DMS153 (cell line): Measurements from ENCODE around the gene XRCC2.
"Not testable (repeated sequence)": the region's sequence is repeated elsewhere in the genome, so short reads cannot be mapped to it uniquely, and the experiment has no call there.

Experiments
- DNase-seq: peaks from one replicate; lab custom pipeline; 2025; lab: John Stamatoyannopoulos, UW

Gene XRCC2

DNA sequence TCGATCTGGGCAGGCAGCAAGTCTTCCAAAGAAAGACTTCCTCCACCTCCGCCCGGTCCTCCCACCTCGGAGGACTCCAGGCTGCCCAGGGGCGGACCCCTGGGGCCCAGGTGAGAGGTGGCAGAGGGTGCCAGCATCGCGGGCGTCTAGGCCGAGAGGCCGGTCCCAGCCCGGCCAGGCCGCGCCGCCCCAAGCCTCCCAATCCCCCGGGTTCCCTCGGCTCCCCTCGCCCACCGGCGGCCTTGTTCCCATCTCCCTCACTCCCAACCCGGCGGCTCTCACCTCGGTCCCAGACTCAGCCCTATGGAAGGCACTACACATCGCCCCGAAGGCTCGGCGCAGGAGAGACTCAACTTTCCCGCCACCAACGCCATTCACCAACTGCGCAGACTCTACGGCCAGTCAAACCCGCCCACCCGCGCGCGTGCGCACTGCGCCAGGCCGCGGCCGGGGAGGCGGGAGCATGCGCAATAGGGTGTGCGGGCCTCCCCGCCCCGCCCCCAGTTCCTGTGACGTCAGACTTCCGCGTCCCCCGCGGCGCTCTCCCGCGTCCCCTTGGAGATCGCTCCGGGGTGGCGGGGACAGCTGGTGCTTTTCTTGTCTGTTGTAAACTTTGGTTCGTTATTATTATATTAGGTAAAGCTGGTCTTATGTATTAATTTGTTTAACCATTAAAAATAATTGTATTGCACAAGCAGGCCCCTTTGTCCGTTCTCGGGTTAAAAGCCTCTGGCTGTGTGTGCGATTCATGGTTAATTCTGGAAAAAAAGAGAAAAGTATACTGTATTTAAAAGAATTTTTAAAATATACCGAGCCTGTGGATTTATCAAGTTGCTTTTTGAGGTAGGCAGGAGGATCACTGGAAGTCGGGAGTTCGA is at the start of gene XRCC2:
Gene XRCC2, minus strand, starts transcription at position 383 of the 878 bp plus-strand sequence. Its CDS starts 62 bp downstream, at position 321.
- DNase-seq: peak; percentile 84

DNA sequence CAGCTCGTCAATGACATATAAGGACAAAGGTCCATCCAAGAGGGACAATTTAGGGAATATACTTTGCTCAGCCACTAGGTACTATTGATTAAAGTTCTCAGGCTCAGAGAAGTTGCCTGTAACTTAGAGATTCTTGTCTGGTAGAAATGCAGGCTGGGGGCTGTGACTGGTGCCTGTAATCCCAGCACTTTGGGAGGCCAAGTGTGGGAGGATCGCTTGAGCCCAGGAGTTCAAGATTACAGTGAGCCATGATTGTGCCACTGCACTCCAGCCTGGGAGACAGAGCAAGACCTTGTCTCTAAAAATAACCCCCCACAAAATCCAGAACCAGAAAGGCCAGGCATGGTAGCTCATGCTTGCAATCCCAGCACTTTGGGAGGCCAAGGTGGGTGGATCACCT is 47.4 kb upstream of the XRCC2 start:
- DNase-seq: no peak

- DNase-seq: not testable (repeated sequence)
Measured at GRCh38 chr7:152712412-152713042, 36.6 kb upstream of the XRCC2 start.

DNA sequence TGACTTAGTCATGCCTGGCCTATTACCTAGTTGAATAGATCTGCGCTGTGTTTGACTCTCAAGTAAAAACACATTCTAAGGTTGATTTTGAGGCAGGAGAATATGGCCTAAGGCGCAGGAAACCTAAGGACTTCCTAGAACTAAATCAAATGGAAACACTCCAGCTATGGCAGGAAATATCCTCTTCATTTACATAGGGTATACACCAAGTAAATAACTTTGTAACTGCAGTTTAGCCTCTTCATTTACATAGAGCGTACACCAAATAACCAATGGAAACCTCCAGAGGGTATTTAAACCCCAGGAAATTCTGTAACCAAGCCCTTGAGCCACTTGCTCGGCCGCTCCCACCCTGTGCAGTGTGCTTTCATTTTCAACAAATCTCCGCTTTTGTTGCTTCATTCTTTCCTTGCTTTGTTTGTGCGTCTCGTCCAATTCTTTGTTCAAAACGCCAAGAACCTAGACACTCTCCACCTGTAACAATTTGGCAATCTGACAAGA is 35.6 kb upstream of the XRCC2 start:
- no peak for DNase-seq

- DNase-seq: no peak
Measured at GRCh38 chr7:152710153-152710442, 34.2 kb upstream of the XRCC2 start.

DNA sequence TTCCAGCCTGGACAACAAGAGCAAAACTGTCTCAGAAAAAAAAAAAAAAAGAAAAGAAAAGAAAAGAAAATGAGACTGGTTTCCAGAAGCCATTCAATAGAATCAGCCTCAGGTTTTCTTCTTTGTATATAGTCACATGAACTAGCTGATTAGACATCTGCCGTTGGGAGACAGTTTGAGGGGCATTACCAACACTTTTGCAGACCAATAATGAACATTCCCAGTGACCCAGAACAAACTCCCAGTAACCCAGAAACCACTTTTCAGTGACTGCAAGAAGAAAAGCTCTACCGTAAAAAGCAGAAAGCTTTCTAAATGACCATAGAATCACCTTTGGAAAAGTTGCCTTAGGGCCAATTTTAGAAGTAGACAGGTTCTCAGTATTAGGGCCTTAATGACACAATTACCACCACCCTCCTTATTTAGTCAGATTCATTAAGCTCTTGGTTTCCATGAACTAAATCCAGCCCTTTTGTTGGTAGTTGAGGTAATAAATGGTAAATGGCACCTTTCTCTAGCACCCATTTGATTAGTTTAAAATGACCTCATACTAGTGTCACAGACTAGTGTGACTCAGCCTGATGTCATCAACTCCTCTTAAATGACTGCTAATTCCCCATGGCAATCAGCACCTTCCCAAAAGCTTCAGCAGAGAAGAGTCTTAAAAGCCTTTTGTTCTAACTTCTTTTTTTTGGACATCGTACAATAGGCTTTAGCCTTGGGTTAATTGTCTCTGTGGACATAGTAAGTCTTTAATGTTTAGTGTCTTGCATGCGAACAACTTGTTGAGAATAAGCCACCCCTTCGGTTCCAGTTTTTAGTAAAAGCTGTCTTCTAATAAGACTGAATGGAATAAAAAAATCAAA is 33.6 kb upstream of the XRCC2 start:
- DNase-seq: no peak

- no peak for DNase-seq
Measured at GRCh38 chr7:152704796-152705384, 28.9 kb upstream of the XRCC2 start.

DNA sequence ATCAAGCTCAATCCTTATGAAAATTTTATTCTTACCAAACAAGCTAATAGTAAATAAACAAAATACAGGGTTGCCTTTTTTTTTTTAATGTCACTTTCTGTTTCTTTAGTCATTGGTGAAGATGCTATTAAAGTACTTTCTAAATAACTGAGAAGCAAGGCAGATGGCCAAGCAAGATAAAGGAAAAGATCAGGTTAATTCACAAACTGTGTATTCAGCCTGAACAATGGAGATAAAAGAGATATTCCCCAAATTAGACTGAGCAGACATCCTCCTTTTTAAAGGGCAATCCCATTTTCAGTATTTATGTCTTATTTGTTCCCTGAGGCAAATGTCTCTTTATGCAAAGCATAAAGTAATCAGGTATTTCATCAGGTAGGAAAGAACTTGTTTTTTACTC is 23.1 kb upstream of the XRCC2 start:
- DNase-seq: no peak

GRCh38 chr7:152697268-152697974 is 21.5 kb upstream of the XRCC2 start:
- DNase-seq: not testable (repeated sequence)

DNA sequence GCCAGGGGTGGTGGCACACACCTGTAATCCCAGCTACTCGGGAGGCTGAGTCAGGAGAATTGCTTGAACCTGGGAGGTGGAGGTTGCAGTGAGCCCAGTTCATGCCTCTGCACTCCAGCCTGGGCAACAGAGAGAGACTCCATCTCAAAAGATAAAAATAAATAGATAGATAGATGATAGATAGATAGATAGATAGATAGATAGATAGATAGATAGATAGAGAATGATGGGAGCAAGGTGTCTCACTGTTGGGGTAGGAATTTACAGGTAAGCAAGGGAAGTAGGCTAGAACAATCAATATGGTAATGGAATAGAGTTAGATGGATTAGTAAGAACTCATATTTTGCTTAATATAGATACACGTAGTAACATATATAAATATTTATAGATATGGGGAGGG is 16.3 kb upstream of the XRCC2 start:
- DNase-seq: not testable (repeated sequence)

DNA sequence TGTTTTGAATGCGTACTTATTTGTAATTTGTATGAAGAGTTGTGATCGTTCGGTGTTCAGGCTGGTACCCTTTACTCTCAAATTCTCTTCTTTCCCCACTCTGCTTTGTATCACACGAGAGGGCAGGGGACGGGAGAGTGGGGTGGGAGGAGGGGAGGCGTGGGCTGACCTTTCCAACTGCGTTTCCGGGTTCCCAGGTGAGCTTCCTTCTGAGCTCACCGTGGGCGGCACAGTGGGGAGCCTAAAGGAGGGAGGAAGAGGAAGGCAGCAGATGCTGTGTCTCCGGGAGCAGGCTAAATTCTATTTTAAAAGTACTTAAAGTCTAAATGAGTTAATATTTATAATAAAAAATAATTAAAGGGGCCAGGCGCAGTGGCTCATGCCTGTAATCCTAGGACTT is 7.4 kb upstream of the XRCC2 start:
- no peak for DNase-seq

DNA sequence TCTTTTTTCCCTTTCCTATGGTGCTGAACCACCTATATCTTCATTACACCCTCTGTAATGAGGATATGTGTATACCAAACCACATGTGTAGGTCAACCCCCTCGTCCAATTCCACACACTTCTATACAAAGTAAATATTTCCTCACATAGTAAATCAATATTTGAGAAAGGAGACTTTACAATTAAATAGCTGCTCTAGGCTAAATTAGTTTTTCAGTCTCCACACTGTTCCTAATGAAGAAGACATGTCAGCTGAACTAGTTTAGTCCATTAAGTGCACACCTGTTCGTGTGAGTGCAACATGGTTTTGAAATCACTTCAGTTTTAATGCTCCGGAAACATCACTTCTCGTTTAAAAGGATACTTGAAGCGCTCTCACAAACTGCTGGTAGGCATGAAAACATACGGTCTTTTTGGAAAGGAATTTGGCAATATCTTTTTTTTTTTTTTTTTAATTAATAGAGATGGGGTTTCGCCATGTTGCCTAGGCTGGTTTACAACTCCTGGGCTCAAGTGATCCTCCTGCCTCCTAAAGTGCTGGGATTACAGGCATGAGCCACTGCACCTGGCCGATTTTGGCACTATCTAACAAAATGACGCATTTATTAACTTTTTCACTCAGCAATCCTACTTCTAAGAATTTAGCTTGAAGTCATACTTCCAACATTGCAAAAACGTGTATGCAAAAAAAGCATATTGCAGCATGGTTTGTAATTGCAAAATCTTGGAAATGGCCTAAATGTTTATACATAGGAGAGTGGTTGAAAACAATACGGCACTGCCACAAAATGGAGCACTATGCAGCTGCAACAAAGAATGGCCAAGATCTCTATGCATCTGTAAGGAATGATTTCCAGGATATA is 2.1 kb upstream of the XRCC2 start:
- DNase-seq: peak; percentile 99

GRCh38 chr7:152674860-152675758 is 832 bp downstream of the XRCC2 start:
- peak; percentile 65 for DNase-seq

- DNase-seq: no peak
Measured at GRCh38 chr7:152673897-152674296, 2.0 kb downstream of the XRCC2 start.

DNA sequence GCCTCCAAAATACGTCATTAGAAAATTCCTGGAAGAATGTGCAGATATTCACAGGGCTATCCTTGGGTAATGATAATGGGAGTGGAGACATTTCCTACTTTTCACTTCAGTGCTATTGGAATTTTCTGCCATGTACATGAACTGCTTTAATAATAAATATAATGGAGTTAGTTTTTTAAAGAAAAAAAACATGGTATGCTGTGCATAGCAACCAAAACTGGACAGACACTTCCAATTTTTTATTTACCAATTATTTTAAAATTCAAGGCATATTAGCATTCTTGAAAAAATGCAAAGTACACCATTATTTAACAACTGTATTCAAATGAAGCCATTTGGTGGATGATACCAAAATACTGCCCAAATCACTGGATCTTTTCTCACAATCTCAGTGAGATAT is 3.3 kb downstream of the XRCC2 start:
- DNase-seq: no peak

DNA sequence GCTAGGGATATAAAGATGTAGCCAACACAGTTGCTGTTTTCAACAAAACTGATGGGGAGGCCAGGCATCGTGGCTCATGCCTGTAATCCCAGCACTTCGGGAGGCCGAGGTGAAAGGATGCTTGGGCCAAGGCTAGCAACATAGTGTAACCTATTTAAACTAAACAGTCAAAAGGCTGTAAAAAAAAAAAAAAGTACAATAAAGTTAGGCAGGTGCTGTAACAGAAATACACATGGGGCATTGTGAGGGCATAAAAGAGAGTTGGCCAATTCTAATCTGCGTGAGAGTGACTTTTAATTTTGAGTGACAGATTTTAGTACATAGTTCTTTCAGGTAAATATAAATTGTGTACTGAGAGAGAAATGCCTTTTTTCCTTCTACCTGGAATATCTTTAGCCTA is 6.2 kb downstream of the XRCC2 start:
- no peak for DNase-seq

GRCh38 chr7:152668975-152669374 is 7.0 kb downstream of the XRCC2 start:
- DNase-seq: no peak

DNA sequence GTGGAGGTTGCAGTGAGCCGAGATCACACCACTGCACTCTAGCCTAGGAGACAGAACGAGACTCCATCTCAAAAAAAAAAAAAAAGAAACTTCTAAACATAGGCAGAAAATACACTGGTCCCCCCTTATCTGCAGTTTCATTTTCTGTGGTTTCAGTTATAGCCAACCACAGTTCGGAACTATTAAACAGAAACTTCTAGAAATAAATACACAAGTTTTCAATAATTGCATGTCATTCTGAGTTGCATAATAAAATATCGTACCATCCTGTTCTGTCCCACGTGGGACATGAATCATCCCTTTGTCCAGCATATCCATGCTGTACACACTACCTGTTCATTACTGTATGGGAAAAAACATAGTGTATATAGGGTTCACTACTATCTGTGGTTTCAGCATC is 8.0 kb downstream of the XRCC2 start:
- no peak for DNase-seq

GRCh38 chr7:152666078-152666477 is 9.9 kb downstream of the XRCC2 start:
- DNase-seq: no peak
